H54 (cell line): ENCODE measurements around the gene RASL10A.
A peak's percentile ranks its signal among the peaks of the same experiment; 100 is the strongest.
"Not testable (repeated sequence)": the region's sequence is repeated elsewhere in the genome, so short reads cannot be mapped to it uniquely, and the experiment has no call there.

Experiments
- DNase-seq: peaks from one replicate; pipeline ENCODE4 v3.0.0; 2011; ENCODE audit warnings: low spot score, mixed read lengths; ENCODE audit not compliant: insufficient read length
- FAIRE-seq: peaks from 3 replicates; lab custom pipeline; 2011; peaks lifted over from hg19 to GRCh38; lab: Jason Lieb, UNC
- POLR2A ChIP-seq: IDR thresholded peaks from 2 replicates; pipeline ENCODE4 v1.6.1; 2011; ENCODE audit warnings: low read depth, mild to moderate bottlenecking, low read length

The RASL10A gene, protein sequence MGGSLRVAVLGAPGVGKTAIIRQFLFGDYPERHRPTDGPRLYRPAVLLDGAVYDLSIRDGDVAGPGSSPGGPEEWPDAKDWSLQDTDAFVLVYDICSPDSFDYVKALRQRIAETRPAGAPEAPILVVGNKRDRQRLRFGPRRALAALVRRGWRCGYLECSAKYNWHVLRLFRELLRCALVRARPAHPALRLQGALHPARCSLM

DNA sequence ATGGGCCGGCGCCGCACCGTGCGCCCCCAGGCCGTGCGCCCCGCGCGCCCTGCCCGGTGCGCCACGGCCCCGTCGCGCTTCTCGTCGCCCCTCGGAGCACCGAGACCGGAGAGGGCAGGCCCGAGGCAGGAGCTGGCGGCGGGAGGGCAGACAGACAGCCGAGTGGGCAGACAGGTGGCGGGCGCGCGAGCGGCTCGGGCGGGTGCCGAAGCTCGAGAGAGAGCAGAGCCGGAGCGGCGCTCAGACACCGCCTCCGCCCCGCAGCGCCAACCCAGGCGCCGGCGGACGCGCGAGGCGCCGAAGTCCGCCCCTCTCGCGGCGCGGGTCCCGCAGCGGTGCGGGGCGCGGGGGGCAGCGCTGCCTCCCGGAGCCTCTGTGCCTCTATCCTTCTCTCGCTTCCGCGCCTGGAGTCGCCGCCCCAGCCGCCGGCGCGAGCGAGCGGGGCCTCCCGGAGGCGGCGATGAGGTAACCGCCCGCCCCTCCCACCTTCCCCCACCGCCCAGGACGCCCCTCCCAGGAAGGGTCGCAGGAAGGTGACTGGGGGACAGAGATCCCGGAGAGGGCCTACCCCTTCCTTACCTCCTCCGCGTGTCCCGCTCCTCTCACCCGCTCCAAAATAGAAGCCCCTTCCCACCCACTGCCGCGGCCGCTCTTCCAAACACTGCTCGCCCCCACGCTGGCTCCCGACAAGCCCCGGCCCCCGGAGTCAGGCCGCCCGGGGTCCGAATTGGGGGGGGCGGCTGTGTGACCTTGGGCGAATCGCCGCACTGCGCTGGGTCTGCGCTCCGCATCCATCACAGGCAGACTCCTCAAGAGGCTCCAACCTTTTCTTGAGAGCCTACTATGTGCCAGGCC lies at the start of gene RASL10A:
Gene RASL10A (minus strand): TSS at position 412 of the 855 bp plus-strand sequence. CDS start 451 bp downstream, outside the sequence.
- DNase-seq (no peak), FAIRE-seq (no peak)
- TF ChIP-seq POLR2A: no peak

GRCh38 chr22:29359469-29359868 lies 44.0 kb upstream of the RASL10A start:
- DNase-seq: no peak
- FAIRE-seq: no peak
- TF ChIP-seq POLR2A: no peak

DNA sequence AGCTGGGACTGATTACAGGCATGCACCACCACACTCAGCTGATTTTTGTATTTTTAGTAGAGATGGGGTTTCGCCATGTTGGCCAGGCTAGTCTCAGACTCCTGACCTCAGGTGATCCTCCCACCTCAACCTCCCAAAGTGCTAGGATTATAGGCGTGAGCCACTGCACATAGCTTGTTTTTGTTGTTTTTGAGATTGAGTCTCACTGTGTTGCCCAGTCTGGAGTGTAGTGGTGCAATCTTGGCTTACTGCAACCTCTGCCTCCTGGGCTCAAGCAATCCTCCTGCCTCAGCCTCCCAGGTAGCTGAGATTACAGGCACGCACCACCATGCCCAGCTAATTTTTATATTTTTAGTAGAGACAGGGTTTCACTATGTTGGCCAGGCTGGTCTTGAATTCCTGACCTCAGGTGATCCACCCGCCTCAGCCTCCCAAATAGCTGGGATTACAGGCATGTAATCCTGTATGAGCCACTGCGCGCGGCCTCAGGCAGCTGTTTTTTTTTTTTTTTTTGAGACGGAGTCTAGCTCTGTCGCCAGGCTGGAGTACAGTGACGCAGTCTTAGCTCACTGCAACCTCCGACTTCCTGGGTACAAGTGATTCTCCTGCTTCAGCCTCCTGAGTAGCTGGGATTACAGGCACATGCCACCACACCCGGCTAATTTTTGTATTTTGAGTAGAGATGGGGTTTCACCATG lies 41.8 kb upstream of the RASL10A start:
- FAIRE-seq, DNase-seq: not testable (repeated sequence)

DNA sequence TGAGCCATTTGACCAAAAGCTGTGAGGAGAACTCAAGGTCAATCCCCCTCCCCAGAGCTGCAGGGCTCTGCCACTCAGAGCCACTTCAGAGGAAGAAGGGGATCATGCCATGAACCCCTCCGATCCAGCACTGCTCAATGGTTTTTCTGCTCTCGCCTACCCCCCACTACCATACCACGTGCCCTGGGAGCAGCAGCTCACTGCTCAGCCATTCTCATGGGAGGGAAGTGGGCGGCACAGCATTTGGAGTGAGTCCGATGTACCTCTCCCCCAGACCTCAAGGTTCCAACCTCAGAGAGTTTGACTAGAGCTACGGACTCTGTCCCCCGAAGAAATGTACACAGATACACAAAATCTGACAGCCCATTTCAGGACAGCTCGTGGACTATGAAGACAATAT lies 38.4 kb upstream of the RASL10A start:
- FAIRE-seq: no peak
- no peak for DNase-seq
- TF ChIP-seq POLR2A: no peak

GRCh38 chr22:29353286-29353685 lies 37.8 kb upstream of the RASL10A start:
- DNase-seq: no peak
- no peak for FAIRE-seq
- TF ChIP-seq POLR2A: no peak

- FAIRE-seq: no peak
- no peak for TF ChIP-seq POLR2A
- DNase-seq: no peak
These were observed 37.3 kb upstream of the RASL10A start for GRCh38 chr22:29352778-29353177.

GRCh38 chr22:29351891-29352290 lies 36.4 kb upstream of the RASL10A start:
- no peak for FAIRE-seq
- DNase-seq: no peak
- no peak for TF ChIP-seq POLR2A

GRCh38 chr22:29351042-29351441 lies 35.5 kb upstream of the RASL10A start:
- TF ChIP-seq POLR2A: no peak
- no peak for FAIRE-seq

GRCh38 chr22:29348956-29349355 lies 33.5 kb upstream of the RASL10A start:
- FAIRE-seq: no peak
- no peak for TF ChIP-seq POLR2A

More at GRCh38 chr22:29351042-29351441, 35.5 kb upstream of the RASL10A start:
- DNase-seq: no peak

DNA sequence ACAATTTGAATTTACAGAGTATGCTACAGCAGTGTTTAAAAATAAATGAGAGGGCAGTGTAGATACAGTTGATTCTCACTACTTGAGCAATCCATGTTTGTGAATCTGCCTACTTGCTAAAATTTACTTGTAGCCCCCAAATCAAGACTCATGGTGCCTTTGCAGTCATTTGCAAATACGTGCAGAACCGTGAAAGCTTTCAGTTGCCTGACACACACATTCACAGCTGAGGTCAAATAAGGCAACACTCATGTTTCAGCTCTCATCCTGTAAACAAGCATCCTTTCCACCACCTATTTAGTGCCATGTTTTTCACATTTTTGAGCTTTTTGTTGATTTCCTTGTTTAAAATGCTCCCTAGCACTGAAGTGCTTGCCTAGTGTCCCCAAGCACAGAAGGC lies 32.5 kb upstream of the RASL10A start:
- TF ChIP-seq POLR2A: no peak
- FAIRE-seq (no peak), DNase-seq (no peak)

More at GRCh38 chr22:29348956-29349355, 33.5 kb upstream of the RASL10A start:
- no peak for DNase-seq

- DNase-seq: no peak
- FAIRE-seq: no peak
- no peak for TF ChIP-seq POLR2A
These were observed 31.2 kb upstream of the RASL10A start for GRCh38 chr22:29346659-29347058.

GRCh38 chr22:29345932-29346331 lies 30.4 kb upstream of the RASL10A start:
- FAIRE-seq (no peak), DNase-seq (no peak)
- TF ChIP-seq POLR2A: no peak

DNA sequence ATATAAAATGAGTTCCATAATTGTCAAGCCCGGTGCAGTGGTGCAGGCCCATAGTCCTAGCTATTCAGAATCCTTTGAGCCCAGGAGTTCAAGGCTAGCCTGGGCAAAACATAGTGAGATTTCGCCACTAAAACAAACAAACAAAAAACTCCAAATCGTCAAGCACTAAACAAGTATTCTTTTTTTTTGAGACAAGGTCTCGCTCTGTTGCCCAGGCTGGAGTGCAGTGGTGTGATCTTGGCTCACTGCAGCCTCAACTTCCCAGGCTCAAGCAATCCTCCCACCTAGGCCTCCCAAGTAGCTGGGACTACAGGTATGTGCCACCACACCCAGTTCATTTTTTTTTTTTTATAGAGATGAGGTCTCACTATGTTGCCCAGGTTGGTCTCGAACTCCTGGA lies 29.4 kb upstream of the RASL10A start:
- DNase-seq, FAIRE-seq: not testable (repeated sequence)

- FAIRE-seq (peak; percentile 85), DNase-seq (peak; percentile 74)
- TF ChIP-seq POLR2A: no peak
These were observed 28.6 kb upstream of the RASL10A start for GRCh38 chr22:29344137-29344536.
